HG02588 (cell line): ENCODE results near the gene NME4.
"Not testable (repeated sequence)": the region's sequence is repeated elsewhere in the genome, so short reads cannot be mapped to it uniquely, and the experiment has no call there.

Experiments
- ATAC-seq: cut with Tn5 transposase; IDR thresholded peaks from one replicate; pipeline ENCODE4 v1.9.1; 2021; ENCODE audit warnings: mild to moderate bottlenecking, moderate library complexity; ENCODE audit not compliant: unreplicated experiment

Gene NME4

GRCh38 chr16:396199-396598 lies 800 bp upstream of the NME4 start:
- no peak for ATAC-seq

- no peak for ATAC-seq
These were observed 394 bp upstream of the NME4 start for GRCh38 chr16:396605-397004.

- no peak for ATAC-seq
These were observed 835 bp downstream of the NME4 start for GRCh38 chr16:397736-398332.

GRCh38 chr16:398561-399339 lies 1.8 kb downstream of the NME4 start:
- no peak for ATAC-seq

GRCh38 chr16:399340-400019 lies 2.5 kb downstream of the NME4 start:
- ATAC-seq, result no peak

GRCh38 chr16:400061-400591 lies 3.1 kb downstream of the NME4 start:
- no peak for ATAC-seq

- peak; percentile 51 for ATAC-seq
These were observed 4.7 kb downstream of the NME4 start, which contains the start of gene DECR2 for GRCh38 chr16:401468-402348. Gene DECR2 (plus strand): TSS chr16:401885. CDS start chr16:401964, 79 bp downstream.

GRCh38 chr16:404971-405486 lies 8.0 kb downstream of the NME4 start:
- no peak for ATAC-seq

GRCh38 chr16:405548-406506 lies 8.8 kb downstream of the NME4 start:
- ATAC-seq, result no peak

- ATAC-seq, result no peak
These were observed 10.3 kb downstream of the NME4 start for GRCh38 chr16:407253-407652.

GRCh38 chr16:410516-411178 lies 13.6 kb downstream of the NME4 start:
- ATAC-seq, result no peak

GRCh38 chr16:411576-412265 lies 14.7 kb downstream of the NME4 start:
- no peak for ATAC-seq

- ATAC-seq, result no peak
These were observed 17.6 kb downstream of the NME4 start for GRCh38 chr16:414395-415169.

- ATAC-seq, result not testable (repeated sequence)
These were observed 18.1 kb downstream of the NME4 start for GRCh38 chr16:415170-415498.

- not testable (repeated sequence) for ATAC-seq
These were observed 25.2 kb downstream of the NME4 start for GRCh38 chr16:422179-422578.

- ATAC-seq, result no peak
These were observed 27.1 kb downstream of the NME4 start for GRCh38 chr16:424033-424622.

GRCh38 chr16:424623-425081 lies 27.7 kb downstream of the NME4 start:
- no peak for ATAC-seq
